ENCODE data around the gene VWA3A.

DNA sequence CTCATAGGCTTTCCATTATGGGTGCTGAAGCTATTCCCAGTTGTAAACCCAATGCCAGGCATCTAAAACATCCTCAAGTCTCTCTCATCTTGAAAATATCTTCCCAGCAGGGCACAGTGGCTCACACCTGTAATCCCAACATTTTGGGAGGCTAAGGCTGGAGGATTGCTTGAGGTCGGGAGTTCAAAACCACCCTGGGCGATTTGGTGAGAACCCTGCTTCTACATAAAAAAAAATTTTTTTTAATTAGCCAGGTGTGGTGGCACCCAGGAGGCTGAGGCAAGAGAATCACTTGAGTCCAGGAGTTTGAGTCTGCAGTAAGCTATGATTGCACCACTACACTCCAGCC lies 100.7 kb downstream of the VWA3A start:
- no peak for TF ChIP-seq EZH2 (IDR thresholded peaks at IDR 0.05; ENCODE audit: borderline replicate concordance, low read depth, low read length, severe bottlenecking)
- TF ChIP-seq, protein P1, sequence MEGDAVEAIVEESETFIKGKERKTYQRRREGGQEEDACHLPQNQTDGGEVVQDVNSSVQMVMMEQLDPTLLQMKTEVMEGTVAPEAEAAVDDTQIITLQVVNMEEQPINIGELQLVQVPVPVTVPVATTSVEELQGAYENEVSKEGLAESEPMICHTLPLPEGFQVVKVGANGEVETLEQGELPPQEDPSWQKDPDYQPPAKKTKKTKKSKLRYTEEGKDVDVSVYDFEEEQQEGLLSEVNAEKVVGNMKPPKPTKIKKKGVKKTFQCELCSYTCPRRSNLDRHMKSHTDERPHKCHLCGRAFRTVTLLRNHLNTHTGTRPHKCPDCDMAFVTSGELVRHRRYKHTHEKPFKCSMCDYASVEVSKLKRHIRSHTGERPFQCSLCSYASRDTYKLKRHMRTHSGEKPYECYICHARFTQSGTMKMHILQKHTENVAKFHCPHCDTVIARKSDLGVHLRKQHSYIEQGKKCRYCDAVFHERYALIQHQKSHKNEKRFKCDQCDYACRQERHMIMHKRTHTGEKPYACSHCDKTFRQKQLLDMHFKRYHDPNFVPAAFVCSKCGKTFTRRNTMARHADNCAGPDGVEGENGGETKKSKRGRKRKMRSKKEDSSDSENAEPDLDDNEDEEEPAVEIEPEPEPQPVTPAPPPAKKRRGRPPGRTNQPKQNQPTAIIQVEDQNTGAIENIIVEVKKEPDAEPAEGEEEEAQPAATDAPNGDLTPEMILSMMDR (IDR thresholded peaks at IDR 0.05; ENCODE audit: borderline replicate concordance, extremely low read depth, low read length, poor library complexity, severe bottlenecking) = no peak

Data from DND-41 (cell line).